ENCODE measurements around the gene KAZALD1.

The KAZALD1 gene

GRCh38 chr10:101047961-101048892 lies 13.6 kb upstream of the KAZALD1 start:
- Histone ChIP-seq H3K36me3 (replicated peaks) (no peaks in the 10 kb centered on the region), H3K27me3 (replicated peaks) (peaks cover 28% of the 10 kb centered on the region), H3K27ac (no peak overlapping the region), H3K4me3 (ENCODE audit: low read depth, low read length) (no peak overlapping the region)
- DNase-seq, result no peak
- peak; percentile 30 for TF ChIP-seq CTCF (IDR thresholded peaks at IDR 0.05; ENCODE audit: low read depth, low read length, missing control alignments)
- in situ Hi-C loops (cut with HindIII; ENCODE audit: low pct_ligation_motif_present, low sequenced_read_pairs), result no loop called here

- in situ Hi-C loops (cut with HindIII; ENCODE audit: low pct_ligation_motif_present, low sequenced_read_pairs), result no loop called here
- no peak overlapping the region for H3K4me3 ChIP-seq (ENCODE audit: low read depth, low read length)
- peak; percentile 33 for DNase-seq
- TF ChIP-seq CTCF (IDR thresholded peaks at IDR 0.05; ENCODE audit: low read depth, low read length, missing control alignments), result peak; percentile 75
- peaks cover 28% of the 10 kb centered on the region for H3K27me3 ChIP-seq (replicated peaks)
- no peaks in the 10 kb centered on the region for H3K36me3 ChIP-seq (replicated peaks)
- H3K27ac ChIP-seq, result no peak overlapping the region
Observed at GRCh38 chr10:101050208-101051069, 11.3 kb upstream of the KAZALD1 start.

DNA sequence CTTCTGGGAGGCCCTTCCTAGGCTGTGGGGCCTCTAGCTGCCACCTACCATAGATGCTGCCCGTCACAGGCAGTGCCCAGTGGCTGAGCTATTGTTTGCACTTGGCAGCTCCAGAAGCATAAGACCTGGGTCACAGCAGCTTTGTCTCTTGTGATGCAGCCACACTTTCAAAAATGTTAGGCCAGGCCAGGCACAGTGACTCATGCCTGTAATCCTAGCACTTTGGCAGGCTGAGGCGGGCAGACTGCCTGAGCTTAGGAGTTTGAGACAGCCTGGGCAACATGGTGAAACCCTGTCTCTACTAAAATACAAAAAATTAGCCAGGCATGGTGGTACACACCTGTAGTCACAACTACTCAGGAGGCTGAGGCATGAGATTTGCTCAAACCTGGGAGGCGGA lies 9.5 kb upstream of the KAZALD1 start:
- Histone ChIP-seq H3K4me3 (ENCODE audit: low read depth, low read length) (no peak overlapping the region), H3K27ac (no peak overlapping the region), H3K36me3 (replicated peaks) (no peaks in the 10 kb centered on the region), H3K27me3 (replicated peaks) (peaks cover 27% of the 10 kb centered on the region)
- no peak for TF ChIP-seq CTCF (IDR thresholded peaks at IDR 0.05; ENCODE audit: low read depth, low read length, missing control alignments)
- in situ Hi-C loops (cut with HindIII; ENCODE audit: low pct_ligation_motif_present, low sequenced_read_pairs), result no loop called here
- peak; percentile 68 for DNase-seq

DNA sequence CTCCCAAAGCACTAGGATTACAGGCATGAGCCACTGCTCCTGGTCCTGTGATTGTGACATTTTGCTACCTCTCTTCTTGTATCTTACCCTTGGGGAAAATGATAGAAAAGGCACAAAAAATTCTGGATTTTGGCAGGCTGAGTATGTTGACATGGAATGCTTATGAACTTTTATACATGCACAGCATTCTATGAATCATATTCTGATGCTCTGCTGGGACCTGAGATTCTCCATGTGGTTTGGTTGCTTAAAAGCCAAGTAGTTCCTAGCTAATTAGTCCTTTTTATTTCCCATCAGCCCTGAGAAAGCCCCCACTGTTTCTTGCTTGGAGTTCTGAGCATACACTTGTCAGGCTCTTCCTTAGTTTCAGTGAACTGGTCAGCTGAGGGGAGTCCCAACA lies 8.3 kb upstream of the KAZALD1 start:
- in situ Hi-C loops (cut with HindIII; ENCODE audit: low pct_ligation_motif_present, low sequenced_read_pairs), result no loop called here
- peaks cover 17% of the 10 kb centered on the region for H3K27me3 ChIP-seq (replicated peaks)

GRCh38 chr10:101054351-101054750 lies 7.4 kb upstream of the KAZALD1 start:
- H3K36me3 ChIP-seq (replicated peaks), result no peaks in the 10 kb centered on the region
- in situ Hi-C loops (cut with HindIII; ENCODE audit: low pct_ligation_motif_present, low sequenced_read_pairs), result no loop called here
- H3K4me3 ChIP-seq (ENCODE audit: low read depth, low read length), result no peak overlapping the region
- no peak for TF ChIP-seq CTCF (IDR thresholded peaks at IDR 0.05; ENCODE audit: low read depth, low read length, missing control alignments)
- peaks cover 8% of the 10 kb centered on the region for H3K27me3 ChIP-seq (replicated peaks)
- no peak for DNase-seq
- H3K27ac ChIP-seq, result no peak overlapping the region

More for the DNA sequence above, 8.3 kb upstream of the KAZALD1 start:
- no peak for TF ChIP-seq CTCF (IDR thresholded peaks at IDR 0.05; ENCODE audit: low read depth, low read length, missing control alignments)
- Histone ChIP-seq H3K36me3 (replicated peaks) (no peaks in the 10 kb centered on the region), H3K27ac (no peak overlapping the region), H3K4me3 (ENCODE audit: low read depth, low read length) (no peak overlapping the region)
- DNase-seq, result no peak

Data from brain microvascular endothelial cell (primary cell).